NCI-H2107 (cell line): ENCODE measurements around the gene SEC24C.
A peak's percentile ranks its signal among the peaks of the same experiment; 100 is the strongest.
"Not testable (repeated sequence)": the region's sequence is repeated elsewhere in the genome, so short reads cannot be mapped to it uniquely, and the experiment has no call there.

Experiments
- DNase-seq: peaks from one replicate; lab custom pipeline; 2025; lab: John Stamatoyannopoulos, UW

The SEC24C gene

GRCh38 chr10:73743905-73744663 is at the start of gene SEC24C:
Gene SEC24C, plus strand, starts transcription at chr10:73744372. Its CDS starts 2,461 bp downstream, at chr10:73746833.
- DNase-seq: peak; percentile 55

DNA sequence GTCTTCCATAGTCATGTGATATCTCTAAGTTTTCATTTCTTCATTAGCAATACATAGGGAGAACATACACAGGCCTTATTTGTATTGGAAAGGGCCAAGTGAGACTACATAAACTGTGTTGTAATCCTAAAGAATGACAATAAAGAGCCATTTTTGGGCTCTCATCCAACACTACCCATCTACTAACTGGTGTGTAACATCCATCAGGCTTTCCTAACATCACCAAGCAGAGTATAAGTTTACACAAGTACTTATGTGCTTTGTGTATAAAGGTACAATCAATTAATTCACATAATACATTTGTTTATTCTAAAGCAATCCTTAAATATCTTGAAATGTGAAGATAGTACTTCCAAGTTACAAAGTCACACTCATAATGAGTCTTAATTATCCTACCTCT is 48.9 kb upstream of the SEC24C start:
- not testable (repeated sequence) for DNase-seq

DNA sequence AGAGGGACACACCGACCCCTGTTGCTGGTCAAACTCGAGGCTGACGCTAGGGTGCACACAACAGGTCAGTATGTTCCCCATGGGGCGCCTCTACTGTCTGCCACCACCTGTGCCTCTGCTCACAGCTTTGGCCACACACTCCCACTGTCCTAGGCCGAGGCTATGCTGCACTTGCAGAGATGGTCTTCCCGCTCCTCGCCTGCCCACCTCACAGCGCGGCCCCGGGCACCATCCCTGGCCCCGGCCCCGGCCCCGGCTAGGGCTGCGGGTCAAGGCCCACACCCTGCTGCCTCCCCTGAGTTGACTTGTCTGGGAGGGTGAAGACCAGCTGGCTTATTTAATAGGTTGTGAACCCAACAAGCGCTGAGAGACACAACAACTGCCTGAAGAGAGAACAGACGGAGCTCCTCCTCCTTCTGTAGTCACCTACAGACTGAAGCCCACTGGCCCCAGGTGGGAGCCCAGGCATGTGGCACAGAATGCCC is 46.5 kb upstream of the SEC24C start, which contains the start of gene AGAP5:
Gene AGAP5 (minus strand): TSS at position 435 of the 485 bp plus-strand sequence. CDS start 354 bp downstream, at position 81.
- not testable (repeated sequence) for DNase-seq

DNA sequence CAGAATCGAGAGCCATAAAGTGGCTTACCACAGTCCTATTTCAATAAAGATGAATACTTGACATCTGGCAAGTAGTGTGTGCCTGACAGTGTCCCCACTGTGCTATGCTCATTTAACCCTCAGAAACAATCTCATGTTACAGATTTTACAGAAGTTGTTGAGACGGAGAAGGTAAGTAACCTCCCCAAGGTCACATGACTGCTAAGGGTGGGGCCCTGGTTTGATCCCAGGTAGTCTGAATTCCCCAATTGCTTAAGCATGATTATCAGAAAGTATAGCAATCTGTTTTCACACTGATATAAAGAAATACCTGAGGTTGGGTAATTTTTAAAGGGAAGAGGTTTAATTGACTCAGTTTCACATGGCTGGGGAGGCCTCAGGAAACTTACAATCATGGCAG is 45.4 kb upstream of the SEC24C start:
- not testable (repeated sequence) for DNase-seq

DNA sequence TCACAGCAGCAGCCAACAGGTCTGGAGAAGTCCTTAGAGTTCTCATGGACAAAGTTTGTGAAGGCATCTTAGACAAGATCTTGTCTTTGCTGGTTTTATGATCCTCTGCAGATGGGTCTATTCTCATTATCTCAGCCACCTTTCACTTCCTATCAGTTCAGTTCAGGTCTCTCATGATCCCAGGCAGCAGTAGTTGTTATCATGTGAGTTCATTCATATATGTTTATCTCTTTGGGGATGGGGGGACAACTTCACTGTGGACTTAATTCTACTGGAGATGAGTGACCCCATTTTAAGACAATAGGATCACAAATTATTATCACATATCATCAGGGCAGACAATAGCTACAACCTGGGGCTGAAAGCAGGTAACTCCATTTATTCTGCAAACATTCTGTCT is 40.2 kb upstream of the SEC24C start:
- DNase-seq: not testable (repeated sequence)

DNA sequence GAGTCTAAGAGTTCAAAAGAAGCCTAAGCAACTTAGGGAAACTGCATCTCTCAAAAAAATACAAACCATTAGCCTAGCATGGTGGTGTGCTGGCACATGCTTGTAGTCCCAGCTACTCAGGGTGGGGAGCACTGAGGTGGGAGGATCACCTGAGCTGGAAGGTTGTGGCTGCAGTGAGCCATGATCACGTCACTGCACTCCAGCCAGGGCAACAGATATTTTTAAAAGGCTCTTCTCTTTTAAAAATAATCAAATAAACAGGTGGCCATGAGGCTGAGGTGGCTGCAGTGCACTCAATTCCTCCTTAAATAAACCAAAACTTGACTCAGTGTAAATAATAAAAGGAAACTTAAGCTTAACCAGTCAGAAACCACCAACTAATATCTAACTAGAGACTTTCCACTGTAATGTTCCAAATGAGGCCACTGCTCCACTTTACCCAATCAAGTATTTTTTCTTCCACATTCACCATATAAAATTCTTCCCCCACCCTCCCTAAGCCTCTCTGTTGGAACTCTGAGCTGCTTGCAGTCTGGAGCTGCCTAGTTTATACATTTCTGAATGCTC is 38.6 kb upstream of the SEC24C start:
- not testable (repeated sequence) for DNase-seq

- not testable (repeated sequence) for DNase-seq
These were observed 37.7 kb upstream of the SEC24C start for GRCh38 chr10:73706488-73706887.

GRCh38 chr10:73707628-73708027 is 36.5 kb upstream of the SEC24C start:
- DNase-seq: not testable (repeated sequence)

DNA sequence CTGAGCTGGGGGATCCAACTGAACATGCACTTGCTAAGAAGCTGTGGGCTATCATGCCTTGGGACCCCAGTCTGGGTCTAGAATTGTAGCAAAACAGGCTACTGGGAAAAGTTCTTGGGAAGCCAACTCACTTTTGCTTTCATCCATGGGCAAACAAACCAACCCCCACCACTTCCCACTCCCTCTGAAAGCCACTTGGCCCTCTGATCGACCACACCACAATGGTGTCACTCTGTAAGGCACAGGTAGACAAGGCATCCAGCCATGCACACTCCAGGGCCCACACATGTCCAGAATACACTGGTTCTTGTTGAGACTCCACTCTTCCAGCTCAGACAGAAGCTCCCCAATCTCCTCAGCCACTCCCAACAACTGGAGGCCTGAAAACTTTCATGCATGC is 36.0 kb upstream of the SEC24C start:
- not testable (repeated sequence) for DNase-seq

GRCh38 chr10:73711683-73712082 is 32.5 kb upstream of the SEC24C start:
- not testable (repeated sequence) for DNase-seq

- DNase-seq: not testable (repeated sequence)
These were observed 30.3 kb upstream of the SEC24C start for GRCh38 chr10:73713912-73714311.

DNA sequence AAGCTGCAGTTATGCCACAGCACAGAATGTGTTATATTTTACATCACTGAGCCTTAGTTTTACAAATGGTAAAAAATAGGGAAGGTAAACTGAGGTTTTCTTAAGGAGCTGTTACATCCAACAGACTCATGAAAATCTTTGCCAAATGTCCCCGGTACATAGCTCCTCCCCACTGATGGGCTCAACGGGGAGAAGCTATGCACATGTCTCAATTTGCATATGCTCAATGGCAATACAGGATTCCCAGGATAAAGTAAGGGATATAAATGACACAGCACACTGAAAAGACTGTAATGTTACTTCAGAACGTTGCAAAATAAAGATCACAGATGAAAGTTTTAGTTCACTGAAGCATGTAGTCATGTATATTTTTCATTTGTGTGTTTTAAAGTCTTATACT is 29.7 kb upstream of the SEC24C start:
- DNase-seq: not testable (repeated sequence)

DNA sequence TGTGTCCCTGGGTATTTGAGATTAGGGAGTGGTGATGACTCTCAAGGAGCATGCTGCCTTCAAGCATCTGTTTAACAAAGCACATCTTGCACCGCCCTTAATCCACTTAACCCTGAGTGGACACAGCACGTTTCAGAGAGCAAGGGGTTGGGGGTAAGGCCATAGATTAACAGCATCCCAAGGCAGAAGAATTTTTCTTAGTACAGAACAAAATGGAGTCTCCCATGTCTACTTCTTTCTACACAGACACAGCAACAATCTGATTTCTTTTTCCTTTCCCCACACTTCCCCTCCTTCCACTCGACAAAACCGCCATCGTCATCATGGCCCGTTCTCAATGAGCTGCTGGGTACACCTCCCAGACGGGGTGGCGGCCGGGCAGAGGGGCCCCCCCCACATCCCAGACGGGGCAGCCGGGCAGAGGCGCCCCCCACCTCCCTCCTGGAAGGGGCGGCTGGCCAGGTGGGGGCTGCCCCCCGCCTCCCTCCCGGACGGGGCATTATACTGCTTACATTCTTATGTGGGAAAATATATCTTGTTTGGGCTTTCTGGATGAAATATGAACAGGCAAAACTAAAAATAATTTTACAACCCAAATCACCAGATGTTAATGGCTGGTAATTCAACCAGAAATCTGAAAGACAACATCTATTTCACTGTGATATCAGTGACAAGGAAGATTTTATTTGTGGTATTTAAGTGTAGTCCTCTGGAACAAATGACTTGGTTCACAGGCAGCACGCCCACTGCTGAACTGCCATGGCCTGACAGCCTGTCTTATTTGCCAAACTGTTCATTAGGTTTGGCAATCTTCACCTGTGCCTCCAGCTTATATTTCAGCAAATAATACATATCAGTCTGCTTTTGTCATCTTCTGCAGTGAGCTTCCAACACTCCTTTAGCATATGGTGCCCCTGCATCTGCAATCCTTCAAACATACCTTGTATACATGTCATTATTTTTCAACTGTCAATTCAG is 28.7 kb upstream of the SEC24C start:
- DNase-seq: not testable (repeated sequence)

GRCh38 chr10:73716251-73716650 is 27.9 kb upstream of the SEC24C start:
- DNase-seq: no peak

DNA sequence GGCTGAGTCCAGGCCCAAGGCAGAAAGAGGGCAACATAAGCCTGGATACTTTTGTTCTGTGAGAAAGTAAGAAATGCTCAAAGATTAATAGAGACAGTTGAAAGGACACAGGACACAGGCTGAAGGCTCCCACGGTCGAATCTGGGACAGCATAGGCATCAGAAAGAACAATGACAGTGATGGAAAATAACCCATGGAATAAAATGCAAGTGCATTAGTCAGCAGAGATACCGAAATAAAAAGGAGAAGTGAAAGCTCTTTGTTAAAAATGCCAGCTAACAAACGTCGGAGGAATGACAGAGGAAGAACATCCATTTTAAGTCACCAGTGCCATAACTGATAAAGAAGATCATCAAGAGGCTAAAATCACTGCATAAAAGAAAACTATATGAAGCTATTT is 26.6 kb upstream of the SEC24C start:
- no peak for DNase-seq

DNA sequence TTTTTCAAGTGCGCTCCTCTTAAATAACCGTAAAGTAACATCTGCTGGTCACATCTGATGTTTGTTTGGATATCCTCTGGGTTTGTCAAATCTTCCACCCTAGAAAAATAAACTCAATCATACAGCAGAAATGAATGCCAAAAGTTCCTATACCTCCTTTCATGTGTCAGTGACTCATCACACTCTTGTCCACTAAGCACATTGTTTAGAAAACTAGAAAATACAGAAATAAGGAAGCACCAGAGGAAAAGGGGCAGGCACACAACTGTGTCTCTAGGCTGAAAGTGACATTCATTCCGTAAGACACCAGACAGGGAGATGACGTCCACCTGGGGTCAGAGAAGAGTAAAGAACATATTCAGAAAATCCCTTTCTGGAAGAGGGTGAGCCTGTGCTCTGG is 23.6 kb upstream of the SEC24C start:
- not testable (repeated sequence) for DNase-seq

- DNase-seq: no peak
These were observed 20.7 kb upstream of the SEC24C start for GRCh38 chr10:73723516-73723915.

- DNase-seq: not testable (repeated sequence)
These were observed 14.4 kb upstream of the SEC24C start for GRCh38 chr10:73729781-73730152.

GRCh38 chr10:73730153-73730906 is 13.8 kb upstream of the SEC24C start:
- DNase-seq: peak; percentile 44

DNA sequence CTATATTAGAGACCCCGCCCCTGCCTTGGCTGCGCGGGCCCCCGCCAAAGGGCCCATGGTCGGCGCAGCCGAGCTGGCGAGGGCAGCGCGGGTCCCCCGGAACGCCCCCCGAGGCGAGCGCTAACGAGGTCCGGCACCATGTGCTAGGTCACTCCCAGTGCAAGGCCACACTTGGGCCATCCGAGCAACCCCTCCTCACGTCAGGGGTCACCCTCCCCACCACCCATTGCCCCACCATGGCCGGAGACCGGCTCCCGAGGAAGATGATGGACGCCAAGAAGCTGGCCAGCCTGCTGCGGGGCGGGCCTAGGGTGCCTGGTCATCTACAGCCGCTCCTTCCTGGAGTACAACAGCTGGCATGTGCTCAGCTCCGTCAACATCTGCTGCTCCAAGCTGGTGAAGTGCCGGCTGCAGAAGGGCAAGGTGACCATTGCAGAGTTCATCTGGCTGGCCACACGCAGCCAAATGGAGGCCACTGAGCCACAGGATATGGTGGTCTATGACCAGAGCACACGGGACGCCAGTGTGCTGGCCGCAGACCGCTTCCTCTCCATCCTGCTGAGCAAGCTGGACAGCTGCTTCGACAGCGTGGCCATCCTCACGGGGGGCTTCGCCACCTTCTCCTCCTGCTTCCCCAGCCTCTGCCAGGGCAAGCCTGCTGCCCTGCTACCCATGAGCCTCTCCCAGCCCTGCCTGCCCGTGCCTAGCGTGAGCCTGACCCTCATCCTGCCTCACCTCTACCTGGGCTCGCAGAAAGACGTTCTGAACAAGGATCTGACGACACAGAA is 12.4 kb upstream of the SEC24C start:
- DNase-seq: no peak

DNA sequence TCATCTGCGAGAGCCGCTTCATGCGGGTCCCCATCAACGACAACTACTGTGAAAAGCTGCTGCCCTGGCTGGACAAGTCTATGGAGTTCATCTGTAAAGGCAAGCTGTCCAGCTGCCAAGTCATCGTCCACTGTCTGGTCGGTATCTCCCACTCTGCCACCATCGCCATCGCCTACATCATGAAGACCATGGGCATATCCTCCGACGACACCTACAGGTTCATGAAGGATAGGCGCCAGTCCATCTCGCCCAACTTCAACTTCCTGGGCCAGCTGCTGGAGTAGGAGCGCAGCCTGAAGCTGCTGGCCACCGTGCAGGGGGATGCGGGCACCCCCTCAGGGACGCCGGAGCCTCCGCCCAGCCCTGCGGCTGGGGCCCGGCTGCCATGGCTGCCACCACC is 11.7 kb upstream of the SEC24C start:
- DNase-seq: no peak
